Activated CD4-positive, alpha-beta T cell treated with anti-CD3 and anti-CD28 coated beads, Interleukin-10, Interleukin-2, amounts not matched to agents 100 ng/mL and 50 ng/mL, durations not matched to agents 16 hours and 8 hours (primary cell): ENCODE measurements around the gene HP.
"Not testable (repeated sequence)": the region's sequence is repeated elsewhere in the genome, so short reads cannot be mapped to it uniquely, and the experiment has no call there.

ENCODE experiments used
- DNase-seq: peaks from one replicate; pipeline ENCODE4 v3.0.0-alpha.2; 2020

The HP gene

DNA sequence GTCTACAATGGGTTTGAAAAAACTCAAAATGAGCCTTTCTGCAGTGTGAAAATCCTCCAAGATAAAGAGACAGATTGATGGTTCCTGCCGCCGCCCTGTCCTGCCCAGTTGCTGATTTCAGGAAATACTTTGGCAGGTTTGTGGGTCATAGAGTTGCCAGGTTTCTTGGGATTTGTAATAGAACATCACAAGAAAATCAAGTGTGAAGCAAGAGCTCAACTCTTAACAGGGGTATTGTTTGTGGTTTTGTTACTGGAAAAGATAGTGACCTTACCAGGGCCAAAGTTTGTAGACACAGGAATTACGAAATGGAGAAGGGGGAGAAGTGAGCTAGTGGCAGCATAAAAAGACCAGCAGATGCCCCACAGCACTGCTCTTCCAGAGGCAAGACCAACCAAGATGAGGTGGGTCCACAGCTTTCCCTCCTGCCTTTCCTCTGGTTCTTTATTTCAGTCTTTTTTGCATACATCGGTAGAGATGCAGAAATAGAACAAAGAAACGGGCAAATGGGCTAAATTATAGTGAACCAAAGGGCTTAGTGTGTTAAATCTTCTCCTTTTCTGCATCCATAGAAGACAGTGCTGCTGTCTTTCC is at the start of gene HP:
HP (plus strand) TSS at position 252 of the 594 bp plus-strand sequence; CDS start at position 400, 148 bp downstream.
- not testable (repeated sequence) for DNase-seq

- not testable (repeated sequence) for DNase-seq
These were observed 46.3 kb upstream of the HP start for GRCh38 chr16:72008065-72008423.

DNA sequence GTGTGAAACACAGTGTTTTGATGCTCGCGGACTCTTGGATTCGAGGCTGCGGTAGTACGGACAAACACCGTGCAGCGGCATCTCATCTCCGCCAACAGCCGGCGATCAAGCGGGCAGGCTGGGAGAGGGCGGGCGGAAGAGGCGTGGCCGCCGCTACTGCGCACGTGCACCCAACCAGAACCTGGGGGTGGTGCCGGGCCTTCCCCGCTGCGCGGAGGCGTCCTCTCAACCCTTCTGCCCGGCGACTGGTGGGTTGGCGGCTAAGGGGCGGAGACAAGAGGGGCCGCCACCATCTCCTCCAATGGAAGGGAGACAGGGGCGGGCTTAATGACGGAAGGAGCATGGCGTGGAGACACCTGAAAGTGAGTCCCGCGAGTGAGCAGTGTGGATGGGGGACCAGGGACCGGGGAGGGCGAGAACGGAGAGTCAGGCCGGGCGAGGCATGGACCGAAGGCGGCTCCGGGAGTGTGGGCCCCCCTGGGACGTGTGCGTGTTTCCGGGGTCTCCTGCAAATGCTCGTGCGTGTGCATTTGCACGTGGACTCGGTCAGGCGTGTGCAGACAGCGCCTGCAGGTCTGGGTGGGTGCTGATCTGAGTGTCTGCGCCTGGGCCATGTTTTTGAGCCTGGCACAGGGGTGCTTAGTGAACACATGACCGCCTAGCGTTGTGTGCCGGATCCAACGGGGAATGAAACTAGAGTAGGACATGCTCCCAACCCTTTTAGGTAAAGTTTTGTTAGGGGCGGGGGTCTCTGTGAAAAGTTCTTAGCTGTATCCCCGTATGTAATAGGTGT is 45.7 kb upstream of the HP start, which contains the start of gene DHODH:
DHODH (plus strand) TSS at position 321 of the 793 bp plus-strand sequence; CDS start at position 342, 21 bp downstream.
- peak; percentile 99 for DNase-seq

DNA sequence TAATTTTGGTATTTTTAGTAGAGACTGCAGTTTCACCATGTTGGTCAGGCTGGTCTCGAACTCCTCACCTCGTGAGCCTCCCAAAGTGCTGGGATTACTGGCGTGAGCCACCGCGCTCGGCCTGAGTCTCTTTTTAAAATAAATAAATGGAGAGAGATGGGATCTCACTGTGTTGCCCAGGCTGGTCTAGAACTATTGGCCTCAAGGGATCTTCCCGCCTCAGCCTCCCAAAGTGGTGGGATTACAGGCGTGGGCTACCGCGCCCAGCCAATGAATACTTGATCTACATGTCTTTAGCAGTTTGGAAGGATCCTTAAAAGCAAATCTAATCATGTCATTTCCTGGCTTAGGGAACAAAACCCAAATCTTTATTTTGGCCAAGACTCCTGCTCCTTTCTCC is 44.5 kb upstream of the HP start:
- no peak for DNase-seq

- no peak for DNase-seq
These were observed 41.7 kb upstream of the HP start for GRCh38 chr16:72012607-72013006.

DNA sequence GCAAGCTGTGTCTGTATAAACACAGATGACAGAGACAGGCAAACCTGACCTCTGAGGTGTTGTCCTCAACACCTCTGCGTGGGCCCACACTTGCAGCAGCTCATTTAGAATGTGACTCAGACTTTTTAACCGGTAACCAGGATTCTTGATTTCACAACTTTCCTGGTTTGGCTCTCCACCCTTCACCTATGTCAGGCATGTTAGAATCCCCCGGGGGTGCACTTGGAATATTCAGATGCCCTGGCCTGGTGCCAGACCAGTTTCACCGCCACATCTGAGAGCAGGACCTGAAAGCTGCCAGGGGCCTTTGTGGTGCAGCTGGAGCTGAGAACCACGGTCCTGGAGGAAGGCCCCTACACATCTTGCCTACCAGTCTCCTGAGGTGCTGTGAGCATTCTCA is 40.9 kb upstream of the HP start:
- DNase-seq, result peak; percentile 34

DNA sequence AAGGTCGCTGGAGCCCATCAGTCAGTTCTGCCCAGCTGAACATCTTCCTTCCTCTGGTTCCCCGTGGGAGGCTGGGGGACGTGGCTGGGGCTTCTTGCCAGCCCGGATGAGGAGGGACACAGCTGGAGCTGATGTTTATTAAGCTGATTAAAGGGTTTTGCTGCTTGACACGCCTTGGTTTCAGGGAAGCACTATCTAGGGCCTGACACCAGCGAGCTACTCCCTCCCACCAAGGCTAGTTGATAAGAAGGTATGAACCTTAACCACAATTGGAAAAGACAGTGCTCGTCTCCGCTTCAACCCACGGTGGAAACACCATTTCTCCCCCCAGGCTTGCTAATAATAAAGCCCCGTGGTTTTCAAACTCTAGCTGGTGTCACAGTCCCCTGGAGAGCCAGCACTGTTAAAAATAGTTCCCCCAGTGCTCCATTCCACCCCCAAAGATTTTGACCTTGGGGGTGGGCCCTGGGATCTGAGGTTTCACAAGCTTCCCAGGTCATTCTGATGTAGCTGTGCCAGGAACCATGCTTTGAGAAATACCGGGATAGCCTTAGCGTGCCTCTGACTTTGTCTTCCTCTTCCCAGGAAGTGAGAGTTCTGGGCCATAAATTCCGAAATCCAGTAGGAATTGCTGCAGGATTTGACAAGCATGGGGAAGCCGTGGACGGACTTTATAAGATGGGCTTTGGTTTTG is 40.3 kb upstream of the HP start:
- no peak for DNase-seq

- no peak for DNase-seq
These were observed 39.6 kb upstream of the HP start for GRCh38 chr16:72014675-72015074.

DNA sequence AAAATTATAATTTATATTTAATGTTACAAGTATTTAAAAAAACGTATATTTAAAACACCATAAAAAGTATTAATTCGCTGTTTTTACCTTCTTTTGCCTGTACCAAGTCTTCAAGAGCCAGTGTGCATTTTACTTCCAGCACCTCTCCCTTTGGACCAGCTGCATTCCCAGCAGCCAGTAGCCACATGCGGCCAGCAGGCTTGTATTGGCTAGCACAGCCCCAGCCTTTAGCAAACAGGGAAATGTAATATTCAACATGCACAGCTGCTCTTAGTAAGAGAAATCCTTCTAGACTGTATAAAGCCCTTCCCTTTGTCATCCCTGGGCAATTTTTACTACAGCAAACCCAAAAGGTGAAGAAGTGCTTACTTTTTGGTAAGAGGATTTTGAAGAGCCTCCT is 39.2 kb upstream of the HP start:
- DNase-seq, result no peak

DNA sequence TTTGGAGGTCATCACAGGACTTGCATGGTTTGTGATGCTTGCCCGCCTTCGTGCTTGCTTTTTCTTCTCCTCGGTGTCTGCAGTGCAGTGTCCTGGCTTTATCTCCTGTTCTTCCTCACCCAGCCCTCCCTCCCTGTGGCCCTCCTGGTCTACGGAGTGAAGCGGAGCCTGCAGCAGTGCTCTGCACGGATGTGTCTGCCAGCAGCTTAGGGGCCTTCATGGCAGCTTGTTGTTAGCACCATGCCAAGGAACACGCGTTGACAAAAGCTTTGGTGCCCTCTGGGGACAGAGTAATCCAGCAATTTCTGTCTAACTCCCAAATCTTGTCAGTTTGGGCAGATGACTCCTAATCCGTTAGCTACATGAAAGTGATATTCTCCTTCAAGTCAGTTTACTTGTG is 35.8 kb upstream of the HP start:
- DNase-seq, result no peak

DNA sequence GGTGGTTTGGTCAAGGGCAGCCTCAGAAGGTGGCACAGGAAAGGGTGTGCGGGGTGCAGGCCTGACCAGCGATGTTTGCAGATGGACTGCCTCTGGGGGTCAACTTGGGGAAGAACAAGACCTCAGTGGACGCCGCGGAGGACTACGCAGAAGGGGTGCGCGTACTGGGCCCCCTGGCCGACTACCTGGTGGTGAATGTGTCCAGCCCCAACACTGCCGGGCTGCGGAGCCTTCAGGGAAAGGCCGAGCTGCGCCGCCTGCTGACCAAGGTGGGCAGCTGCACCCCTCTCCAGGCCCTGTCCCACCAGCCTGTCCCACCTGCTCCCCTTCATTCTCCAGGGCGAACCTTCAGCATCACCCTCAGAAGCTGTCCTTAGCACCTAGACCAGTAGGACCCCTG is 33.3 kb upstream of the HP start:
- DNase-seq, result no peak

DNA sequence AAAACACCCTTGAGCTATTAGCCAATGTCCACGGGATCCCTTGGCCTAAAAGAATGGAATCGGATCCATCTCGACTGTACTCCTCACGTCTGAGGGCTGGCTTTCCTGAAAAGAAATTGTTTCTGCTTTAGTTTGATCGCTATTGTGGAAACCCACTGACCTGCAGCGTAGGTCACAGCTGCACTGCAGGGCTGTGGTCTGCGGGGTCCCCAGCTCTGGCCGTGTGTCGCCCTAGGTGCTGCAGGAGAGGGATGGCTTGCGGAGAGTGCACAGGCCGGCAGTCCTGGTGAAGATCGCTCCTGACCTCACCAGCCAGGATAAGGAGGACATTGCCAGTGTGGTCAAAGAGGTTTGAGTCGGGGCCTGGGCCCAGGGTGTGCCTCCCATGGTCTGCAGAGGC is 32.2 kb upstream of the HP start:
- DNase-seq, result no peak

GRCh38 chr16:72023962-72024361 is 30.3 kb upstream of the HP start:
- no peak for DNase-seq

GRCh38 chr16:72024862-72025382 is 29.4 kb upstream of the HP start:
- no peak for DNase-seq

- no peak for DNase-seq
These were observed 28.7 kb upstream of the HP start for GRCh38 chr16:72025404-72026114.

- DNase-seq, result no peak
These were observed 26.5 kb upstream of the HP start for GRCh38 chr16:72027669-72028378.

DNA sequence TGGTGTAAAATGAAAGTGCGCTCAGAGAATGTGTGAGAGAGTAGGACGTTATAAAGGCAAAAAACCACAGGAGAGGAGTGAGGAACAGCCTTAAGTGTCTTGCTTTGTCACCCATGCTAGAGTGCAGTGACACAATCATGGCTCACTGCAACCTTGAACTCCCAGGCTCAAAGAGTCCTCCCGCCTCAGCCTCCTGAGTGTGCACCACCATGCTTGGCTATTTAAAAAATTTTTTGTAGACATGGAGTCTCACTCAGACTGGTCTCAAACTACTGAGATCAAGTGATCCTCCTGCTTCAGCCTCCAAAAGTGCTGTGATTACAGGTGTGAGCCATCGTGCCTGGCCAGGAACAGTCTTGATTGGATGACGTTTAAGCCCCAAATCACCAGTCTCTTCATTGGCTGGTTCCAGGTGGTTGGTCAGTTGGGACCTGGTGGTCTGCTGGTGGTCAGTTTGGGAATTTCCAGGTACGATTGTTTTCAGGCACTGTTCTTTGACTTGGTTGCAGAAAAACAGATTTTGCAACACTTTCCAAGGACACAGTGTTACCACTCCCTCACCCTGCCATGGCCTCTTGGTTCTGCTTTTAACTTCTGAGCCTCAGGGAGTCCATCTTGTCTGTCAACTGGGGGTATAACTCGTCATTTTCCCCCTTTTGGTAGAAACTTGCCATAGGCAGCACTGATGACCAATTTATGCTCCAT is 24.6 kb upstream of the HP start:
- no peak for DNase-seq

DNA sequence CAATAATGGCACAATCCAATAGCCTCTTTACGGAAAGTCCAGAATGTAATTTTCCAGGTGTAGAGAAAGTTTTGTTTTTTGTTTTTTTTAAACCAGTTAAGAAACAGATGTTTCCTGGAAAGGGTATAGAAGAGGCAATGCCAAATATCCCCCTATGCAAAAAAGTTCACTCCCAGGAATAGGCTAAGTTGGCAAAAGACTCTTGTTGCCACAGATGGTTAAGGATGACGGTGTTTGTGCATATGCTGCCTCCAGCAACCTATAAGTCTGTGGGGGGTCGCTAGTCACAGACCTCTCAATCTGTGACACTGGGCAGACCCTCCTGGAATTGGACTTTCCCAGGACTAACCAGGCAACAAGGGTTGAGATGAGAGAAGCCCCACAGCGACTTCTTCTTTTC is 20.9 kb upstream of the HP start:
- no peak for DNase-seq

- DNase-seq, result no peak
These were observed 18.2 kb upstream of the HP start for GRCh38 chr16:72036098-72036497.

- no peak for DNase-seq
These were observed 12.1 kb upstream of the HP start for GRCh38 chr16:72042157-72042660.

GRCh38 chr16:72043058-72043457 is 11.2 kb upstream of the HP start:
- DNase-seq, result no peak

DNA sequence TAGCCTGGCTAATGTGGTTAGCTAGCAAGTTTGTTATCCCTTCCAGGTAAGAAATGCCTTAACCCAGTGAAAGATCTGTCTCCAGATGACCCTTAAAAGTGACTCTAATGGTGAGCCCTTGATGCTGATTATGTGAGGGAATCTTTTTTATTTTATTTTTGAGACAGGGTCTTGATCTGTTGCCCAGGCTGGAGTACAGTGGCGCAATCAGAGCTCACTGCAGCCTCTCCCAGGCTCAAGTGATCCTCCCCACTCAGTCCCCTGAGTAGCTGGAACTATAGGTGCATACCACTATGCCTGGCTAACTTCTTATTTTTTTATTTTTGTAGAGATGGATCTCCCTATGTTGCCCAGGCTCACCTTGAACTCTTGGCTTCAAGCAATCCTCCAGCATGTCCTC is 10.8 kb upstream of the HP start:
- no peak for DNase-seq
